PC-3 (cell line): ENCODE results near the gene FAM120B.

Experiments used
- EZH2 ChIP-seq: fragments of 300-600 bp; sonication (generic); IDR thresholded peaks from one replicate; pipeline ENCODE4 v1.6.1; 2017; ENCODE audit warnings: antibody characterized with exemption, mild to moderate bottlenecking, low read length; ENCODE audit not compliant: unreplicated experiment
- TF ChIP-seq, protein P1 (sequence below): fragments of 300-600 bp; sonication (generic); conservative IDR thresholded peaks from 2 replicates; pipeline ENCODE4 v1.5.1; 2017; ENCODE audit warnings: antibody characterized with exemption, low read depth, mild to moderate bottlenecking, low read length

DNA sequence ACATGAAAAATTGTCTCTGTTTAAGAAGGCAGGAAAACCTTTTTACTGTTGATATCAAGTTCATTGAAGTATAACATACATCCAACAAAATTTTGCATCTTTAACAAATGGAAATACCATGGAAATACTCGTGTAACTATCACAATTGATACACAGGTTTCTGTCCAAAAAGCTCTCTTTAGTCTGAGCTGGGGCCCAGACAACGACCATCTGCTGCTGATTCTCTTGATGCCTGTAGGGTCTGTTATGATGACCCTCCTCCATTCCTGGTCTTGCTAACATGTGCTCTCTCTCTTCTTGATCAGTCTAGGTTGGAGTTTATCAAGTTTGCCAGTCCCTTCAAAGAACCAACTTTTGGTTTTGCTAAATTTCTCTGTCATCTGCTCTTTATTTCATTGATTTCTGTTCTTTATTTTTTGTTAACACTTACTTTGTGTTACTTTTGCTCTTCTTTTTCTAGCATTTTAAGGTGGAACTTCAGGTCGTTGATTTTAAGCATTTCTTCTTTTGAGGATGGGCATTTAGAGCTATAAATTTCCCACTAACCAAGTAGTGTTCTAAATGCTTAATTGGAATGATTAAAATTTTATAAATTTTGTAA is 129.8 kb downstream of the FAM120B start:
- TF ChIP-seq, protein P1, sequence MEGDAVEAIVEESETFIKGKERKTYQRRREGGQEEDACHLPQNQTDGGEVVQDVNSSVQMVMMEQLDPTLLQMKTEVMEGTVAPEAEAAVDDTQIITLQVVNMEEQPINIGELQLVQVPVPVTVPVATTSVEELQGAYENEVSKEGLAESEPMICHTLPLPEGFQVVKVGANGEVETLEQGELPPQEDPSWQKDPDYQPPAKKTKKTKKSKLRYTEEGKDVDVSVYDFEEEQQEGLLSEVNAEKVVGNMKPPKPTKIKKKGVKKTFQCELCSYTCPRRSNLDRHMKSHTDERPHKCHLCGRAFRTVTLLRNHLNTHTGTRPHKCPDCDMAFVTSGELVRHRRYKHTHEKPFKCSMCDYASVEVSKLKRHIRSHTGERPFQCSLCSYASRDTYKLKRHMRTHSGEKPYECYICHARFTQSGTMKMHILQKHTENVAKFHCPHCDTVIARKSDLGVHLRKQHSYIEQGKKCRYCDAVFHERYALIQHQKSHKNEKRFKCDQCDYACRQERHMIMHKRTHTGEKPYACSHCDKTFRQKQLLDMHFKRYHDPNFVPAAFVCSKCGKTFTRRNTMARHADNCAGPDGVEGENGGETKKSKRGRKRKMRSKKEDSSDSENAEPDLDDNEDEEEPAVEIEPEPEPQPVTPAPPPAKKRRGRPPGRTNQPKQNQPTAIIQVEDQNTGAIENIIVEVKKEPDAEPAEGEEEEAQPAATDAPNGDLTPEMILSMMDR = no peak
- no peak for TF ChIP-seq EZH2
